Measurements from ENCODE around the gene TMEM45A. TPM values are rescaled to one million over a fixed set of nuclear protein-coding genes. Genes with fewer than 3 reads are reported as not detected.

The TMEM45A gene
- total RNA-seq, 1 donor: 50.6 TPM

GRCh38 chr3:100563228-100563627 is 70.8 kb downstream of the TMEM45A start:
- peak; percentile 52 for DNase-seq (ENCODE audit: low read depth)
- no peak overlapping the region for H3K4me3 ChIP-seq (ENCODE audit: low read depth, low read length)
- TF ChIP-seq, protein P1, sequence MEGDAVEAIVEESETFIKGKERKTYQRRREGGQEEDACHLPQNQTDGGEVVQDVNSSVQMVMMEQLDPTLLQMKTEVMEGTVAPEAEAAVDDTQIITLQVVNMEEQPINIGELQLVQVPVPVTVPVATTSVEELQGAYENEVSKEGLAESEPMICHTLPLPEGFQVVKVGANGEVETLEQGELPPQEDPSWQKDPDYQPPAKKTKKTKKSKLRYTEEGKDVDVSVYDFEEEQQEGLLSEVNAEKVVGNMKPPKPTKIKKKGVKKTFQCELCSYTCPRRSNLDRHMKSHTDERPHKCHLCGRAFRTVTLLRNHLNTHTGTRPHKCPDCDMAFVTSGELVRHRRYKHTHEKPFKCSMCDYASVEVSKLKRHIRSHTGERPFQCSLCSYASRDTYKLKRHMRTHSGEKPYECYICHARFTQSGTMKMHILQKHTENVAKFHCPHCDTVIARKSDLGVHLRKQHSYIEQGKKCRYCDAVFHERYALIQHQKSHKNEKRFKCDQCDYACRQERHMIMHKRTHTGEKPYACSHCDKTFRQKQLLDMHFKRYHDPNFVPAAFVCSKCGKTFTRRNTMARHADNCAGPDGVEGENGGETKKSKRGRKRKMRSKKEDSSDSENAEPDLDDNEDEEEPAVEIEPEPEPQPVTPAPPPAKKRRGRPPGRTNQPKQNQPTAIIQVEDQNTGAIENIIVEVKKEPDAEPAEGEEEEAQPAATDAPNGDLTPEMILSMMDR (IDR thresholded peaks at IDR 0.05; ENCODE audit: insufficient read depth, low read length): no peak

GRCh38 chr3:100563652-100564211 is 71.3 kb downstream of the TMEM45A start:
- no peak for DNase-seq (ENCODE audit: low read depth)
- no peak overlapping the region for H3K4me3 ChIP-seq (ENCODE audit: low read depth, low read length)
- TF ChIP-seq, protein P1 (IDR thresholded peaks at IDR 0.05; ENCODE audit: insufficient read depth, low read length): no peak

DNA sequence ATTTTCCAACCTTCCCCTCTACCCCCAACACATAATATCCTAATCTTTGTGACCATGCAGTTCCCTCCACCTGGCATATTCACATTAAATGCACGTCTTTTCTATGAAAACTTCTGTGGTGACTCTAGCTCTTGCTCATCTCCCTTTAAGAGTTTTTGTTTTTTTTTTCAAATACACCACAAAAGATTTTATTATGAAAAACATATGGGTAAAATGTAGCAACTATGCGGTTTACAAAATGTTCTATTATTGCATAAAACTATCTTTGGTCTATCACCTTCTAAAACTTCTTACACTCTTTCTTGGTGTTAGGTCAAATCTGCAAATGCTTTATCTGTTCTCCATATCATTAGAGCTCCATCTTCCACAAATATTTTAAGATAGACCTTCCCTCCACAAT is 78.4 kb downstream of the TMEM45A start:
- TF ChIP-seq, protein P1 (IDR thresholded peaks at IDR 0.05; ENCODE audit: insufficient read depth, low read length): no peak
- no peak for DNase-seq (ENCODE audit: low read depth)
- H3K4me3 ChIP-seq (ENCODE audit: low read depth, low read length): no peak overlapping the region

DNA sequence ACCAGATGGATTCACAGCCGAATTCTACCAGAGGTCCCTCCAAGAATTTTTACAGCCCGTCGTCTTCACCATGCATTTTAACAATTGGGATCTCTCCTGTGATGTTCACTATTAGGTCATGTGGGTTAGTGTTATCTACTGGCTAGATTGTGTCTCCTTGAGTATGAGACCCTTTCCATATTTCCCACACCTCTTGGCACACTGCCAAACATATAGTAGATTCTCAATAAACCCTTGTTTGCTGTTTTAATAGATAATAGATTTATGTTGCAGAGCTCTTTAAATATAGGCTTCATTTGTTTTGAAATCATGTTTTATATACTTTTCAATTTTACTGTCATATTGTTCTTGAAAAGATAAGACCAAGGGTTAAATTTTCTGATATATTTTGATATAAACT is 82.1 kb downstream of the TMEM45A start:
- TF ChIP-seq, protein P1 (IDR thresholded peaks at IDR 0.05; ENCODE audit: insufficient read depth, low read length): no peak
- H3K4me3 ChIP-seq (ENCODE audit: low read depth, low read length): no peak overlapping the region
- no peak for DNase-seq (ENCODE audit: low read depth)

GRCh38 chr3:100575704-100576103 is 83.3 kb downstream of the TMEM45A start:
- TF ChIP-seq, protein P1 (IDR thresholded peaks at IDR 0.05; ENCODE audit: insufficient read depth, low read length): no peak
- H3K4me3 ChIP-seq (ENCODE audit: low read depth, low read length): no peak overlapping the region
- no peak for DNase-seq (ENCODE audit: low read depth)

DNA sequence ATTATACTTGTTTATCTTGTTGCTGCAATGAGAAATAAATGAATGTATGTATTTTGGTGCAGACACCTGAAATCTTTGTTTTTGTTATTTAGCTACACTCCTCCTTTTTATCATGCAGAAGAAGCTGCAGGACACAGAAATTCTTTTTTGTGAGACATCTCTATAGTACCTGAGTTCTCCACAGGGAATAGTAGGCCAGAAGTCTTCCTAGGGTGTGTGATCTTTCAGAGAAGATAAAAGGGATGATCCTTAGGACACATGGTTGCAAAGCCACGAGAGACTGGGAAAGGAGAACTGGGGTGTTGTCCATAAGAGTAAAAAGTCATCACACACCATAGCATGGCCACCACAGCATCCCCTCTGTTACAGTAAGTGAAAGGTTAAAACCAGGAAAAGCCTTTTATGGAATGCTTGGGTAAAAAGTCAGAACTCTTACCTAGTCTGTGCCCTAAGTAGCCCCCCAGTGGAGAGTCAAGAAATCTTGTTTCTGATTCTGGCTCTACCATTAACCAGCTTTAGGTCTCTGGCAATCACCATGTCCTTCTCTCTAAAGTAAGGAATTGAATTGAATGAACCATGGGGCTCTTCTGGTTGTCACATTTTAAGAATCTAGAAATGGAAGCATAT is 85.1 kb downstream of the TMEM45A start:
- no peak overlapping the region for H3K4me3 ChIP-seq (ENCODE audit: low read depth, low read length)
- DNase-seq (ENCODE audit: low read depth): no peak
- TF ChIP-seq, protein P1 (IDR thresholded peaks at IDR 0.05; ENCODE audit: insufficient read depth, low read length): no peak

DNA sequence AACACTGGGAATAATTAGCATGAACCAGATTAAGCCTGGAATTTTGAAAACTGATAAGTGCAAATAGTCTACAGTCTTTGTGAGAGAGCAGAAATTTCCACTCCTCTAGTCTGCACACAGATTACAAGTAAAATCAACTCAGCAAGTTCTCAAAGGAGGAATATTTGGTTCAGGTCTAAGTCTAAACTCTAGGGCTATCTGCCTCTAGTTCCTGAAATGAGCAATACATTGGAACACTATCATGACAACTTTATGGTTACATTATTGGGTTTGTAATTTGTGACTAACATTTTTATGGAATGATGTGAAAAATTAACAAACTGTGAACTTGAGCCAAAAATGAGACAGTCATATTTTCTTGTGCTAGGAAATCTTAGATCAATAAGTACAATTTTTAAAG is 86.2 kb downstream of the TMEM45A start:
- no peak overlapping the region for H3K4me3 ChIP-seq (ENCODE audit: low read depth, low read length)
- no peak for DNase-seq (ENCODE audit: low read depth)
- TF ChIP-seq, protein P1 (IDR thresholded peaks at IDR 0.05; ENCODE audit: insufficient read depth, low read length): no peak
